HAP-1 (cell line): ENCODE results near the gene VANGL2.

Experiments
- DNase-seq, 2 experiments: peaks; one replicate each; pipeline ENCODE4 v3.0.0-alpha.2; 2016 to 2020; ENCODE audit warnings: low spot score in 2 of 2
- H3K27me3 ChIP-seq: fragments of 250-450 bp; sonication (Bioruptor Pico); 2 replicates; pipeline ENCODE4 v1.5.1; 2020; ENCODE audit warnings: low read depth, mild to moderate bottlenecking, moderate library complexity
- H3K36me3 ChIP-seq: fragments of 250-450 bp; sonication (Bioruptor Pico); replicated peaks from 2 replicates; pipeline ENCODE4 v1.5.1; 2020; ENCODE audit warnings: mild to moderate bottlenecking
- H3K4me1 ChIP-seq: fragments of 250-450 bp; sonication (Bioruptor Pico); 2 replicates; pipeline ENCODE4 v1.5.1; 2020; ENCODE audit warnings: mild to moderate bottlenecking
- H3K4me3 ChIP-seq: fragments of 250-450 bp; sonication (Bioruptor Pico); 2 replicates; pipeline ENCODE4 v1.5.1; 2020; ENCODE audit warnings: mild to moderate bottlenecking, moderate library complexity
- H3K9me3 ChIP-seq: fragments of 250-450 bp; sonication (Bioruptor Pico); 2 replicates; pipeline ENCODE4 v1.5.1; 2020; ENCODE audit warnings: mild to moderate bottlenecking, moderate library complexity
- in situ Hi-C: fragments of 300-500 bp; cut with MboI; formaldehyde crosslinking; loops from 3 replicates; pipeline ENCODE4 v1.14.3; 2020; ENCODE audit warnings: low sequenced_read_pairs, inconsistent platforms, mixed read lengths

Gene VANGL2

DNA sequence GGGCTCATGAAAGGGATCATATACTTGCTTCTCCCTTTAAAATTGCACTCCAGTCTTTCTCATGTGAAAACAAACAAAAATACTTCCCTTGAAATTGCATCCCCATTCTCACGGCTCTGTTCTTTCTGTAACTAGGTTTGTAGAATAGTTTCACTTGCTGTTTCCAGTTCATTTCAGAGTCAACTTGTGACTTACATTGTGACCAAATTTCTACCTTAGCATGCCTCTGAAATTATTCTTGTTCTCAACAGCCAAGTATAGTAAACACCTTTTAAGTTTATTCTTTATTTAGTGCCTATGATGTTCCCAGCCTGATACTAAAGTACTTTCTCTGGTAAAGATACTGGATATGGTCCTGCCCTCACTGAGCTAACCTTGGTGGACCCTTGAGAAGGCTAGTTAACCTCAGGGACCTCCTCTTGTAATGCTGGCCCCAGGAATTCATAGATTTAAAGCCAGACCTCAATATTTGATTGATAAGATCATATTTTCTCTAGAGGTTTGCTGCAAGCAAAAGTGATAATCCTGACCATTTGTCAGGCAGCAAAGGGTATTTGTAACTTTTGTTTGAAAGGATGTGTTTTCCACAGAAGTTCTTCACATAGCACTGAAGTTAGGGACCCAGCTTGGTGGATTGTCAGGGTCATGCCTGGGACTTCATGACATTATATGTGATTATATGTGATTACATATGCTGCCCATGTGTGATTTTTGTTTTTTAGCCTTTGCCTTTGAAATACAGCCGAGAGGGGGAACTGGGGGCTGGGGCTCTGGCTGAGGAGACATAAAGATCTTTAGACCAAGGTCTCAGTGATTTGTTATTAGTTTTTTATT lies 29.6 kb downstream of the VANGL2 start:
- Histone ChIP-seq H3K36me3 (peaks cover 1% of the 10 kb centered on the region), H3K4me3 (no peak overlapping the region), H3K27me3 (no peaks in the 10 kb centered on the region), H3K4me1 (no peaks in the 10 kb centered on the region), H3K9me3 (no peaks in the 10 kb centered on the region)
- no peak for DNase-seq
- in situ Hi-C loops: no loop called here

DNA sequence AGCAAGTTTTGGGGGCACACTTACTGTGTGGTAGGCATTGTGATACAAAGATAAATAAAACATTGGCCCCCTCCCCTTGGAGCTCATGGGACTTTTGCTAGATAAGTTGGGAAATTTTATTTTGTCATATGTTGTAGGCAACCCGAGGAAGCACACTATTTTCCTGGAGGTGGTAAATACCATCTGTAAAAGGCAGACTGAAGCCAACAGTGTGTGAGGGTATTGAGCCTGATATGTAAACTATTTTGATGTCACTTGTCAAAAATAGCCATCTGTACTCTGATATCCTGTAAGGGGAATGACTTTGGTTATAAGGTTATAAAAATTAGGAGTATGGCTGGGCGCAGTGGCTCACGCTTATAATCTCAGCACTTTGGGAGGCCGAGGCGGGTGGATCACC lies 30.6 kb downstream of the VANGL2 start:
- H3K4me1 ChIP-seq: no peaks in the 10 kb centered on the region
- no peaks in the 10 kb centered on the region for H3K9me3 ChIP-seq
- H3K4me3 ChIP-seq: no peak overlapping the region
- H3K36me3 ChIP-seq: no peaks in the 10 kb centered on the region; the same call in 1 of the 2 replicates
- in situ Hi-C loops: no loop called here
- DNase-seq: no peak
- no peaks in the 10 kb centered on the region; the same call in 1 of the 2 replicates for H3K27me3 ChIP-seq

DNA sequence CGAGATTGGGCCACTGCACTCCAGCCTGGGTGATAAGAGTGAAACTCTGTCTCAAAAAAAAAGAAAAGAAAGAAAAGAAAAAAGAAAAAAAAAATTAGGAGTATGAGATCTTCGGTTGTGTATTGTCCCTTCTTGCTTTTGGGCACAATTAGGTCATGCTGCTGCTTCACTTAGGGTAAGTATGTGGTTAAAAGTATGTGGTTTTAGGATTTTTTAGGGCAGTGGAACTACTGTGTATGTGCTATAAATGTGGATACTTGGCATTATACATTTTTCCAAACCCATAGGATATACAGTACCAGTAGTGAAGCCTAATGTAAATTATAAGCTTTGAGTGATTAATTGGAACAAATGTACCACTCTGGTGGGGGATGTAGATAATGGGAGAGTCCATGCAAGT lies 31.2 kb downstream of the VANGL2 start:
- no peaks in the 10 kb centered on the region; the same call in 1 of the 2 replicates for H3K27me3 ChIP-seq
- no peak overlapping the region for H3K4me3 ChIP-seq
- no peaks in the 10 kb centered on the region for H3K4me1 ChIP-seq
- H3K9me3 ChIP-seq: no peaks in the 10 kb centered on the region
- no peak for DNase-seq
- H3K36me3 ChIP-seq: no peaks in the 10 kb centered on the region; the same call in 1 of the 2 replicates
- in situ Hi-C loops: no loop called here

DNA sequence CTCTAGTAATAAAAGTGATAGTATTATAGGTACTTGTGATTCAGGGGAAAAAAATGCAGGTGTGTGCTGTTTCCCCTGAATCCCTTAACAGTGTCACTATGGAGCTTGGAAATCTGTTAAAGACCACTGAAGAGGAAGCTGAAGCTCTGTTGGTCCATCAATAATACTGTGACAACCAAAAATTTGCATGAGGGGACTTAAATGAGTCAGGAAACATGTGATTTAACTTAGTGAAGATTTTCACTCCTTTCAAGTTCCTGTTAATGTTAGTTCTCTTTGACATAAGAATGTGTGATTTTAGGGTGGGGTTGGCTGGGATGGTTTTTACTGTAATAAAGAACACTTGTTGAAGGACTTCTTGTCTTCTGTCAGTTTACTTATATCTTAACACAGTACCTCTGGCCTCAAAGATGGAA lies 32.0 kb downstream of the VANGL2 start:
- DNase-seq: no peak
- no peaks in the 10 kb centered on the region for H3K9me3 ChIP-seq
- H3K36me3 ChIP-seq: no peaks in the 10 kb centered on the region
- in situ Hi-C loops: no loop called here
- no peaks in the 10 kb centered on the region for H3K4me1 ChIP-seq
- H3K27me3 ChIP-seq: no peaks in the 10 kb centered on the region; the same call in 1 of the 2 replicates
- H3K4me3 ChIP-seq: no peak overlapping the region

DNA sequence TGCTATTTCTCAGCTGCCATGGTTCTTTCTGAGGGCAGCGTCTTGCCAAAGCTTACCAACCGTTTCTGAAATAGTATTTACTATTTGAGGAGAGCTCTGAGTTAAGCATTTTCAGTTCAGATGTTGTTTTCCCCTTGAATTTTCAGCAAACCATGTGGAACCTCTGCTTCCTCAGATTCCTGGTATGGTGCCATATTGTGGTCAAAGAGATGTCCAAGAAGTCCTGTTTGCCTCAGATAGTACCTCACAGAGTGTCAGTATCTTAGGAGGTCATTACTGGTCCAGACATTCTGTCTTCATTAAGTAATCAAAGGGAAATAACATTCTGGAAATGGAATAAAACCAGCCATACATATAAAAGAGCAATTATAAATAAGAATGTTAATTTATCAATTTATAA lies 36.6 kb downstream of the VANGL2 start:
- Histone ChIP-seq H3K9me3 (no peaks in the 10 kb centered on the region), H3K4me3 (no peak overlapping the region), H3K36me3 (no peaks in the 10 kb centered on the region), H3K27me3 (no peaks in the 10 kb centered on the region; the same call in 1 of the 2 replicates), H3K4me1 (no peaks in the 10 kb centered on the region)
- in situ Hi-C loops: no loop called here
- DNase-seq: no peak

DNA sequence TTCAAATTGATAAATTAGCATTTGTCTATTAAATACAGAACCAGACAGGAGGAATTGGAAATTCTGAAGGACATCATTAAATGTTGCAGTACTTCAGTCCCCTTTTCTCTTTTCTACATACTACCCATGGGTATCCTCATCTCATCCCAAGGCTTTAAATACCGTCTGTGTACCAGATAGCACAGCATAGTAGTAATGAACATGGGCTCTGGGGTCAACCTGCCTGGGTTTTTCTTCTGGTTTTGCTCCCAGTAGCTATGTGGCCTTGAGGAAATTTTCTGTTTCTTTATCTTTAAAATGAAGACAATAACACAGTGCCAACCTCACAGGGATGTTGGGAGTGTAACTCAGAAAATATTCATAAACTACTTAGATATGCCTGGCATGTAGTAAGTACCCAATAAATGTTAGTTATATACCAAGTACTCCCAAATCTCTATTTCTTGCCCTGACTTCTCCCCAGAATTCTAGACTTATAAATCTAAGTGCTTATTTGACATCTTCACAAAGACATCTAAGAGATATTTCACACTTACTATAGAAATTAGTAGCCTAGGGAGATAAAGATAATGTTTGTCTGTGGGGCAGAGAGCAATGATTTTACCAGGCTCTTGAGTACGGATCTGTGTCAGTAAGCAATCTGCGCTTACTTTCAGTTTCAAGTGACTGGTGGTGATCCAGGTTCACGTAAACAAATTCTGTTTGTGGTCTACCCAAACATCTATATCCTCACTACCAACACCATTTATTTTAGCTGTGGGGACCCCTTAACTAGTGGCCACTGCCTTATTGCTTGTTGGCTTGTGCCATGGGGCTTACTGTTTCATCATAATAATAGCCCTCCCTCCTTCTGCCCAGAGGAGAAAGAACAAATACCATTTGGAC lies 37.3 kb downstream of the VANGL2 start:
- H3K9me3 ChIP-seq: no peaks in the 10 kb centered on the region
- in situ Hi-C loops: no loop called here
- no peak for DNase-seq
- H3K4me1 ChIP-seq: no peaks in the 10 kb centered on the region
- no peak overlapping the region for H3K4me3 ChIP-seq
- no peaks in the 10 kb centered on the region for H3K36me3 ChIP-seq
- no peaks in the 10 kb centered on the region; the same call in 1 of the 2 replicates for H3K27me3 ChIP-seq

DNA sequence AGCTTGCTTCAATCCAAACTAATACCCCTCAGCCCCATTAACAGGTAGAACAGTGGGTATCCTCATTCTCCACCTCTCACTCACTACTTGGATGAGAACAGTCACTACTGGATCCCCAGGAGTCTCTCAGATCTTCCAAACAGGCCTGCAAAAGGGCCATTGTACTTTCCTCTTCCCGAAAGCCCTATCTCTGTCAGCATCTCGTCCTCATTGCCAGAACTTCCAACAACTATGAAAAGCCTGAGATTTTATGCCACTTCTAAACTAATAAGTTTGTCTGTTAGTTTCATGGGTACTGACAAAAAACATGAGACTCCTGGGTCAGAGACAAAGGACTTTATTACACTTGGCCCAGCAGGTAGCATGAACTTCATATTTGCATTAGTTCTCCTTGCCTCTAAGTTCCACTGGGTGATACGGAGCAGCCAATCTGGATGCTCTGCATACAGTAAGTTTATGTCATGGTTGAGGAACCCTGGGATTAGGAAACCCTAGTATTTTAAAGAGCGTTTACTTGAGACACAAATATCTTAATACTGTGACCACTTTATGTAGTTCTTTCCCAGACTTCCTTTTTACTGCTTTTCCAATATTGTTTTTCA lies 38.1 kb downstream of the VANGL2 start:
- in situ Hi-C loops: no loop called here

GRCh38 chr1:160438935-160439334 lies 38.6 kb downstream of the VANGL2 start:
- in situ Hi-C loops: no loop called here
- Histone ChIP-seq H3K27me3 (no peaks in the 10 kb centered on the region; the same call in 1 of the 2 replicates), H3K9me3 (no peaks in the 10 kb centered on the region), H3K4me1 (no peaks in the 10 kb centered on the region; the same call in 1 of the 2 replicates), H3K36me3 (no peaks in the 10 kb centered on the region), H3K4me3 (no peak overlapping the region)
- no peak for DNase-seq

More for the DNA sequence above, 38.1 kb downstream of the VANGL2 start:
- Histone ChIP-seq H3K36me3 (no peaks in the 10 kb centered on the region), H3K27me3 (no peaks in the 10 kb centered on the region; the same call in 1 of the 2 replicates), H3K4me1 (no peaks in the 10 kb centered on the region), H3K9me3 (no peaks in the 10 kb centered on the region), H3K4me3 (no peak overlapping the region)
- no peak for DNase-seq

DNA sequence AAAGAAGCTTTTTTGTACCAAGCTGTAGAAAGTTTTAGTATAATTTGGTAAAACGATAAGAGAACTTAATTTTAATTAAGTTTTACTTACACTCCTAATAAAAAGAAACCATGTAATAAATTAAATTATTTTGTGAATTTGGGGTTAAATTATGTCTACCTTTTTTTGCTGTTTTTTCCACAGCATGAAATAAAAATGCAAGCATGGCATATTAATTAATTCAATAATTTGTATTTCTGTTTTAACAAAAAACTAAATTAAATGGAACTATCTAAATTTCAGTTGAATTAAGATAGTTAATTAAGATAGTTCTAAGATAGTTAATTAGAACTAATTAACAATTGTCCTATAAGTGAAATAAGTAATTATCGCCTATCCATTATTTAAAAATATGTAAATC lies 39.4 kb downstream of the VANGL2 start:
- H3K4me1 ChIP-seq: no peaks in the 10 kb centered on the region; the same call in 1 of the 2 replicates
- in situ Hi-C loops: no loop called here
- H3K36me3 ChIP-seq: no peaks in the 10 kb centered on the region
- H3K27me3 ChIP-seq: no peaks in the 10 kb centered on the region; the same call in 1 of the 2 replicates
- no peak overlapping the region for H3K4me3 ChIP-seq
- no peaks in the 10 kb centered on the region for H3K9me3 ChIP-seq
- no peak for DNase-seq

GRCh38 chr1:160446945-160447600 lies 46.7 kb downstream of the VANGL2 start:
- in situ Hi-C loops: no loop called here
- Histone ChIP-seq H3K27me3 (no peaks in the 10 kb centered on the region; the same call in none of the 2 replicates), H3K4me1 (no peaks in the 10 kb centered on the region; the same call in 1 of the 2 replicates), H3K4me3 (no peak overlapping the region), H3K36me3 (no peaks in the 10 kb centered on the region), H3K9me3 (no peaks in the 10 kb centered on the region)
- no peak for DNase-seq

DNA sequence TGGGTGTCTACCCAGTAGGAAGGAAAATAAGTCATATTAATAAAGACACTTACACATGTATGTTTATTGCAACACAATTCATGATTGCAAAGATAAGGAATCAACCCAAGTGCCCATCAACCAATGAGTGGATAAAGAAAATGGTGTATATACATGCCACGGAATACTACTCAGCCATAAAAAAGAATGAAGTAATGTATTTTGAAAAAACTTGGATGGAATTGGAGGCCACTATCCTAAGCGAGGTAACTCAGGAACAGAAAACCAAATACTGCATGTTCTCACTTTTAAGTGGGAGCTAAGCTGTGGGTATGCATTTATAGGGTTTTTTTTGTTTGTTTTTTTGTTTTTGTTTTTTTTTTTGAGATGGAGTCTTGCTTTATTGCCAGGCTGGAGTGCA lies 49.1 kb downstream of the VANGL2 start:
- Histone ChIP-seq H3K4me3 (no peak overlapping the region), H3K9me3 (no peaks in the 10 kb centered on the region), H3K27me3 (no peaks in the 10 kb centered on the region; the same call in none of the 2 replicates), H3K4me1 (no peaks in the 10 kb centered on the region), H3K36me3 (no peaks in the 10 kb centered on the region)
- in situ Hi-C loops: no loop called here
- no peak for DNase-seq

GRCh38 chr1:160451119-160451858 lies 50.9 kb downstream of the VANGL2 start:
- no peaks in the 10 kb centered on the region for H3K4me1 ChIP-seq
- no peaks in the 10 kb centered on the region; the same call in none of the 2 replicates for H3K27me3 ChIP-seq
- in situ Hi-C loops: no loop called here
- H3K4me3 ChIP-seq: no peak overlapping the region
- no peak for DNase-seq
- no peaks in the 10 kb centered on the region for H3K36me3 ChIP-seq
- no peaks in the 10 kb centered on the region for H3K9me3 ChIP-seq
